Adrenal gland (tissue), 12 donors: ENCODE data around the gene NKAIN2. TPM values are rescaled to one million over a fixed set of nuclear protein-coding genes. Genes with fewer than 3 reads are reported as not detected.

Experiments
- DNase-seq, 7 donors: peaks; one replicate each; pipeline ENCODE4 v3.0.0-alpha.2; 2019 to 2020
- H3K27ac ChIP-seq, 5 donors: fragments of 200-600 bp; sonication (generic) in 4 of 5; 1 replicate in 3 of 5; 2 replicates in 2 of 5; pipeline versions ENCODE4 v1.5.1 to v1.8.0; 2016 to 2020; ENCODE audit warnings: mild to moderate bottlenecking in 1 of 5
- H3K27me3 ChIP-seq: fragments of 200-600 bp; 2 replicates; pipeline ENCODE4 v1.8.0; 2021
- H3K36me3 ChIP-seq, 2 donors: fragments of 200-600 bp; replicated peaks in 1 of 2; 1 replicate in 1 of 2; 2 replicates in 1 of 2; pipeline versions ENCODE4 v1.5.1 to v1.8.0; 2018 to 2022
- H3K4me1 ChIP-seq, 2 donors: fragments of 200-600 bp; replicated peaks in 1 of 2; 1 replicate in 1 of 2; 2 replicates in 1 of 2; pipeline versions ENCODE4 v1.5.1 to v1.8.0; 2018 to 2021
- H3K4me3 ChIP-seq, 4 donors: fragments of 200-600 bp; sonication (generic) in 3 of 4; one replicate each; pipeline ENCODE4 v1.5.1; 2016 to 2018
- H3K9me3 ChIP-seq, 3 donors: fragments of 200-600 bp; sonication (generic) in 1 of 3; replicated peaks in 1 of 3; 1 replicate in 2 of 3; 2 replicates in 1 of 3; pipeline versions ENCODE4 v1.5.1 to v1.8.0; 2016 to 2021
- CTCF ChIP-seq, 6 experiments: fragments of 450-650 bp in 4 of 6; fragments of 200-600 bp in 2 of 6; sonication (generic) in 1 of 6; IDR thresholded peaks; 1 replicate in 5 of 6; 2 replicates in 1 of 6; pipeline versions ENCODE4 v1.5.1 to v1.8.0; 2016 to 2021; ENCODE audit warnings: antibody characterized with exemption in 6 of 6, mild to moderate bottlenecking in 2 of 6, moderate library complexity in 1 of 6
- POLR2A ChIP-seq, 2 donors: fragments of 450-650 bp; IDR thresholded peaks; one replicate each; pipeline ENCODE4 v1.6.1; 2017; ENCODE audit warnings: antibody characterized with exemption in 2 of 2, mild to moderate bottlenecking in 2 of 2, moderate library complexity in 1 of 2
- WGBS, 4 donors: extraction: QIAGEN DNeasy Blood & Tissue Kit in 2 of 4; methylation state at CpG; one replicate each; pipeline versions ENCODE4 v1.1.5 to v1.1.7; 2013 to 2017; 5-methylcytosine and 5-hydroxymethylcytosine counted together
- intact Hi-C, 2 donors: fragments of 100-400 bp; cut with DNase I; formaldehyde crosslinking; loops; one replicate each; pipeline versions ENCODE4 v1.14.1 to v1.15.0; 2022 to 2023
- polyA plus RNA-seq, 3 donors: library from polyadenylated mRNA; stranded (reverse); fragments of 200-250 nt in 2 of 3; fragments of 350-450 nt in 1 of 3; fragmentation: Illumina TruSeq in 1 of 3; extraction: RNeasy Lipid Tissue Mini Kit (QIAGEN cat#74804) in 1 of 3; gene quantifications; one replicate each; pipeline ENCODE4 v1.2.3, GENCODE V29; 2013 to 2014
- total RNA-seq, 9 donors: library from RNA; depleted of rRNA in 4 of 9; stranded (reverse); fragments of >200 nt in 4 of 9; fragments of 120-200 nt in 1 of 9; fragmentation: NEBNext Ultra II Directional in 1 of 9; extraction: Animal tissue kit (Norgen Biotek cat#: 25700) in 1 of 9; gene quantifications; one replicate each; pipeline versions ENCODE4 v1.1.0 to v1.2.4, GENCODE V29; 2013 to 2023
- donor health status: healthy with polysubstance abuse.
- donor health status: Bipolar disorder and iron deficiency.
- donor health status: DM: yes; HTN: yes; CAD: no.
- donor health status: DM: no; HTN: no; CAD: no.
- donor health status: DM: no; HTN: no; CAD: no.
- donor health status: DM: yes; HTN: yes; CAD: no.

Gene NKAIN2
- total and polyA plus RNA-seq, 12 donors, result under 0.01 to 0.61 (median 0.23) TPM; not detected in 3

GRCh38 chr6:124677874-124678273, 874.2 kb downstream of the NKAIN2 start:
- WGBS, 4 donors, result 0 to 67% (median 29%) methylated on average over 1 of the region's 1 CpG
- DNase-seq, result no peak
- H3K4me1 ChIP-seq, result no peaks in the 10 kb centered on the region
- intact Hi-C loops, result no loop called here
- H3K36me3 ChIP-seq, result no peaks in the 10 kb centered on the region
- H3K27ac ChIP-seq, result no peak overlapping the region
- TF ChIP-seq POLR2A (IDR thresholded peaks at IDR 0.05), result no peak
- TF ChIP-seq CTCF (IDR thresholded peaks at IDR 0.05), result no peak
- no peak overlapping the region for H3K4me3 ChIP-seq
- H3K27me3 ChIP-seq, result no peaks in the 10 kb centered on the region
- H3K9me3 ChIP-seq, result peaks cover 0 to 6% (median 0%) of the 10 kb centered on the region in 3 donors

GRCh38 chr6:124679387-124679786, 875.7 kb downstream of the NKAIN2 start:
- 75 to 80% (median 77%) methylated on average over 2 of the region's 2 CpGs for WGBS, 4 donors

GRCh38 chr6:124682751-124683150, 879.1 kb downstream of the NKAIN2 start:
- H3K4me1 ChIP-seq, result no peaks in the 10 kb centered on the region
- 58 to 65% (median 59%) methylated on average over 6 of the region's 6 CpGs for WGBS, 4 donors
- no peaks in the 10 kb centered on the region for H3K36me3 ChIP-seq
- DNase-seq, result no peak
- H3K27me3 ChIP-seq, result no peaks in the 10 kb centered on the region
- intact Hi-C loops, result no loop called here
- H3K27ac ChIP-seq, result no peak overlapping the region
- no peak overlapping the region for H3K4me3 ChIP-seq
- H3K9me3 ChIP-seq, result no peaks in the 10 kb centered on the region
- no peak for TF ChIP-seq POLR2A (IDR thresholded peaks at IDR 0.05)
- no peak for TF ChIP-seq CTCF (IDR thresholded peaks at IDR 0.05)

More at GRCh38 chr6:124679387-124679786, 875.7 kb downstream of the NKAIN2 start:
- intact Hi-C loops, result no loop called here
- H3K9me3 ChIP-seq, result no peaks in the 10 kb centered on the region
- no peaks in the 10 kb centered on the region for H3K27me3 ChIP-seq
- no peak overlapping the region for H3K27ac ChIP-seq
- TF ChIP-seq CTCF (IDR thresholded peaks at IDR 0.05), result no peak
- TF ChIP-seq POLR2A (IDR thresholded peaks at IDR 0.05), result no peak
- no peaks in the 10 kb centered on the region for H3K36me3 ChIP-seq
- no peak for DNase-seq
- H3K4me3 ChIP-seq, result no peak overlapping the region
- no peaks in the 10 kb centered on the region for H3K4me1 ChIP-seq

- H3K4me1 ChIP-seq, result no peaks in the 10 kb centered on the region
- H3K4me3 ChIP-seq, result no peak overlapping the region
- TF ChIP-seq POLR2A (IDR thresholded peaks at IDR 0.05) (no peak), CTCF (IDR thresholded peaks at IDR 0.05) (no peak)
- no peaks in the 10 kb centered on the region for H3K9me3 ChIP-seq
- H3K27me3 ChIP-seq, result no peaks in the 10 kb centered on the region
- H3K36me3 ChIP-seq, result no peaks in the 10 kb centered on the region
- no peak for DNase-seq
- no peak overlapping the region for H3K27ac ChIP-seq
- intact Hi-C loops, result no loop called here
- 72 to 74% (median 73%) methylated on average over 4 of the region's 4 CpGs for WGBS, 4 donors
These were observed 879.8 kb downstream of the NKAIN2 start for GRCh38 chr6:124683507-124683906.
